ENCODE results near the gene AEN. TPM values are rescaled to one million over a fixed set of nuclear protein-coding genes. Genes with fewer than 3 reads are reported as not detected.
"Not testable (repeated sequence)": the region's sequence is repeated elsewhere in the genome, so short reads cannot be mapped to it uniquely, and the experiment has no call there.

Gene AEN
- total RNA-seq, 1 donor from 2014 or later: 4.2 TPM

GRCh38 chr15:88631464-88632028, 10.4 kb downstream of the AEN start:
- no peak for DNase-seq

- not testable (repeated sequence) for DNase-seq
Observed at GRCh38 chr15:88632797-88633196, 11.7 kb downstream of the AEN start.

- no peak for DNase-seq
Observed at GRCh38 chr15:88634449-88634848, 13.3 kb downstream of the AEN start.

GRCh38 chr15:88635318-88635717, 14.2 kb downstream of the AEN start:
- no peak for DNase-seq

GRCh38 chr15:88636050-88636449, 14.9 kb downstream of the AEN start:
- DNase-seq: no peak

GRCh38 chr15:88636654-88637053, 15.5 kb downstream of the AEN start:
- no peak for DNase-seq

- DNase-seq: no peak
Observed at GRCh38 chr15:88637436-88637835, 16.3 kb downstream of the AEN start.

GRCh38 chr15:88637841-88638625, 16.9 kb downstream of the AEN start:
- no peak for DNase-seq

GRCh38 chr15:88638626-88639372, 17.7 kb downstream of the AEN start, which contains the start of gene ISG20:
ISG20 (plus strand) TSS chr15:88639016; CDS start chr15:88639367, 351 bp downstream.
- DNase-seq: peak; percentile 78

- no peak for DNase-seq
Observed at GRCh38 chr15:88641959-88642452, 20.9 kb downstream of the AEN start.

- DNase-seq: not testable (repeated sequence)
Observed at GRCh38 chr15:88642514-88642913, 21.4 kb downstream of the AEN start.

GRCh38 chr15:88644741-88645140, 23.6 kb downstream of the AEN start:
- no peak for DNase-seq

GRCh38 chr15:88645171-88646087, 24.3 kb downstream of the AEN start:
- DNase-seq: no peak

- DNase-seq: no peak
Observed at GRCh38 chr15:88646088-88646405, 24.9 kb downstream of the AEN start.

- no peak for DNase-seq
Observed at GRCh38 chr15:88646951-88647350, 25.8 kb downstream of the AEN start.

GRCh38 chr15:88647351-88648105, 26.4 kb downstream of the AEN start:
- DNase-seq: no peak

- no peak for DNase-seq
Observed at GRCh38 chr15:88648357-88649214, 27.4 kb downstream of the AEN start.

GRCh38 chr15:88649286-88649733, 28.2 kb downstream of the AEN start:
- DNase-seq: peak; percentile 59

- DNase-seq: no peak
Observed at GRCh38 chr15:88649753-88650551, 28.8 kb downstream of the AEN start.

All from occipital lobe (tissue), 2 donors.